HEK293T (cell line): ENCODE results near the gene ARHGDIB.

Experiments
- CTCF ChIA-PET: fragments of 350-600 bp; formaldehyde crosslinking; extraction: SDS; loops from one replicate; lab custom pipeline; 2021; ENCODE audit warnings: antibody characterized with exemption, inconsistent platforms; lab: Yijun Ruan, JAX
- POLR2A ChIA-PET: fragments of 350-600 bp; formaldehyde crosslinking; extraction: SDS; loops from one replicate; lab custom pipeline; 2020; ENCODE audit warnings: antibody characterized with exemption, inconsistent platforms; lab: Yijun Ruan, JAX
- DNase-seq: peaks from one replicate; pipeline ENCODE4 v3.0.0; 2012; ENCODE audit warnings: mixed read lengths; ENCODE audit errors: extremely low spot score
- ARNT ChIP-seq: fragments of 450-650 bp; IDR thresholded peaks from 2 replicates; pipeline ENCODE4 v1.6.1; 2017; ENCODE audit warnings: mild to moderate bottlenecking
- BHLHE40 ChIP-seq: fragments of 450-650 bp; IDR thresholded peaks from 2 replicates; pipeline ENCODE4 v1.6.1; 2016; ENCODE audit warnings: mild to moderate bottlenecking, moderate library complexity, borderline replicate concordance
- CTBP1 ChIP-seq: fragments of 450-650 bp; IDR thresholded peaks from 2 replicates; pipeline ENCODE4 v1.6.1; 2016; ENCODE audit warnings: borderline replicate concordance
- ELF4 ChIP-seq: fragments of 450-650 bp; IDR thresholded peaks from 2 replicates; pipeline ENCODE4 v1.6.1; 2017; ENCODE audit warnings: antibody characterized with exemption
- FOXA1 ChIP-seq: fragments of 450-650 bp; IDR thresholded peaks from 2 replicates; pipeline ENCODE4 v1.6.1; 2016; ENCODE audit warnings: mild to moderate bottlenecking
- FOXK2 ChIP-seq: fragments of 450-650 bp; IDR thresholded peaks from 2 replicates; pipeline ENCODE4 v1.6.1; 2016; ENCODE audit warnings: mild to moderate bottlenecking
- FOXM1 ChIP-seq: fragments of 450-650 bp; IDR thresholded peaks from 2 replicates; pipeline ENCODE4 v1.6.1; 2017; ENCODE audit warnings: mild to moderate bottlenecking, borderline replicate concordance
- HDGF ChIP-seq: fragments of 450-650 bp; IDR thresholded peaks from 2 replicates; pipeline ENCODE4 v1.6.1; 2017; ENCODE audit warnings: antibody characterized with exemption, borderline replicate concordance
- L3MBTL2 ChIP-seq: fragments of 450-650 bp; conservative IDR thresholded peaks from 2 replicates; pipeline ENCODE4 v1.6.1; 2016; ENCODE audit warnings: mild to moderate bottlenecking
- LEF1 ChIP-seq: fragments of 450-650 bp; IDR thresholded peaks from 2 replicates; pipeline ENCODE4 v1.6.1; 2017; ENCODE audit warnings: mild to moderate bottlenecking, borderline replicate concordance
- NFRKB ChIP-seq: fragments of 450-650 bp; IDR thresholded peaks from 2 replicates; pipeline ENCODE4 v1.6.1; 2016; ENCODE audit warnings: mild to moderate bottlenecking, moderate library complexity
- SP1 ChIP-seq: fragments of 450-650 bp; IDR thresholded peaks from 2 replicates; pipeline ENCODE4 v1.6.1; 2017
- SUZ12 ChIP-seq: fragments of 450-650 bp; IDR thresholded peaks from 2 replicates; pipeline ENCODE4 v1.6.1; 2016; ENCODE audit warnings: mild to moderate bottlenecking
- TARDBP ChIP-seq: fragments of 450-650 bp; IDR thresholded peaks from 2 replicates; pipeline ENCODE4 v1.6.1; 2016
- ZNF384 ChIP-seq: fragments of 450-650 bp; IDR thresholded peaks from 2 replicates; pipeline ENCODE4 v1.6.1; 2016
- TF ChIP-seq, protein P1 (sequence below): fragments of 450-650 bp; IDR thresholded peaks from 2 replicates; pipeline ENCODE4 v1.6.1; 2016

Gene ARHGDIB

GRCh38 chr12:14938301-14938700 is 23.1 kb downstream of the ARHGDIB start, which contains the start of gene ERP27:
Gene ERP27, minus strand, starts transcription at chr12:14938537. Its CDS starts 29 bp downstream, at chr12:14938508.
- TF ChIP-seq SP1 (no peak), FOXK2 (no peak), TARDBP (no peak), L3MBTL2 (no peak), ELF4 (no peak), FOXA1 (no peak), ZNF384 (no peak), LEF1 (no peak), ARNT (no peak), HDGF (no peak), SUZ12 (no peak), NFRKB (no peak), BHLHE40 (no peak), CTBP1 (no peak), FOXM1 (no peak)
- TF ChIP-seq, protein P1, sequence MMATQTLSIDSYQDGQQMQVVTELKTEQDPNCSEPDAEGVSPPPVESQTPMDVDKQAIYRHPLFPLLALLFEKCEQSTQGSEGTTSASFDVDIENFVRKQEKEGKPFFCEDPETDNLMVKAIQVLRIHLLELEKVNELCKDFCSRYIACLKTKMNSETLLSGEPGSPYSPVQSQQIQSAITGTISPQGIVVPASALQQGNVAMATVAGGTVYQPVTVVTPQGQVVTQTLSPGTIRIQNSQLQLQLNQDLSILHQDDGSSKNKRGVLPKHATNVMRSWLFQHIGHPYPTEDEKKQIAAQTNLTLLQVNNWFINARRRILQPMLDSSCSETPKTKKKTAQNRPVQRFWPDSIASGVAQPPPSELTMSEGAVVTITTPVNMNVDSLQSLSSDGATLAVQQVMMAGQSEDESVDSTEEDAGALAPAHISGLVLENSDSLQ = no peak
- DNase-seq = no peak
- POLR2A ChIA-PET = no interaction called here
- CTCF ChIA-PET = no interaction called here

GRCh38 chr12:14937689-14938088 is 23.7 kb downstream of the ARHGDIB start:
- ChIA-PET POLR2A (interaction anchor here (1.0 kb wide), 1 partner anchor 134 kb away, joined by 3 read pairs; the partner anchor contains the start of genes C12orf60 and WBP11), CTCF (no interaction called here)
- DNase-seq = peak; percentile 17
- TF ChIP-seq TARDBP (no peak), SP1 (no peak), ARNT (no peak), BHLHE40 (no peak), NFRKB (no peak), CTBP1 (no peak), FOXA1 (no peak), ELF4 (no peak), FOXM1 (no peak), HDGF (no peak), LEF1 (no peak), L3MBTL2 (no peak), ZNF384 (no peak), SUZ12 (no peak), FOXK2 (no peak)
- TF ChIP-seq, protein P1 = no peak

GRCh38 chr12:14937014-14937413 is 24.4 kb downstream of the ARHGDIB start:
- TF ChIP-seq L3MBTL2 (no peak), FOXA1 (no peak), TARDBP (no peak), ELF4 (no peak)
- POLR2A ChIA-PET = interaction anchor here (1.0 kb wide), 1 partner anchor 134 kb away, joined by 3 read pairs; the partner anchor contains the start of genes C12orf60 and WBP11
- CTCF ChIA-PET = no interaction called here
- no peak for DNase-seq

- DNase-seq = peak; percentile 25
- ChIA-PET CTCF (no interaction called here), POLR2A (no interaction called here)
- TF ChIP-seq BHLHE40 = no peak
- TF ChIP-seq, protein P1 = no peak
- TF ChIP-seq CTBP1 = no peak
- TF ChIP-seq SUZ12 = no peak
- no peak for TF ChIP-seq ZNF384
- TF ChIP-seq ARNT = no peak
- no peak for TF ChIP-seq L3MBTL2
- TF ChIP-seq FOXA1 = no peak
Observed at GRCh38 chr12:14936224-14936861, 25.1 kb downstream of the ARHGDIB start.

DNA sequence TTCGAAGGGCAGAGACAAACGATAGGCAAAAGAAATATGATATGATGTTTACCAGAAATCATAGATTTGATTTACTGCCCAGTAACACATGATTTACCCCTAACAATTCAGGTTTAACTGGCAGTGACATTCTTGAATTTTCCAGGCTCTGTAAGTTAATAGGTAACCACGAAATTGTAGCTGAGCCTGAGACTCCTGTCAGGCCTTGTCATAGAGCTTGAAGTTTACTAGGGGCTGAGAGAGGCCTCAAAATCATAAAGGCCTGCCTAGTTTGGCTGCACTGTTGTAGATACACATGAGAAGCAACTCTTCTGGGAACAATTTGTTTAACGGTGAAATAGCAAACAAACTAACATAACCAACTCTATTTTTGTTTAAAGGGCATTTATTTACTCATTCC is 26.4 kb downstream of the ARHGDIB start:
- no peak for TF ChIP-seq SUZ12
- no peak for TF ChIP-seq LEF1
- POLR2A ChIA-PET = no interaction called here
- DNase-seq = no peak
- CTCF ChIA-PET = no interaction called here

- TF ChIP-seq TARDBP = no peak
- TF ChIP-seq SP1 = no peak
- no peak for TF ChIP-seq LEF1
- TF ChIP-seq CTBP1 = no peak
- TF ChIP-seq FOXM1 = no peak
- no peak for TF ChIP-seq SUZ12
- TF ChIP-seq NFRKB = no peak
- no peak for TF ChIP-seq HDGF
- TF ChIP-seq ZNF384 = no peak
- TF ChIP-seq, protein P1 = no peak
- no peak for TF ChIP-seq FOXK2
- TF ChIP-seq FOXA1 = no peak
- no peak for TF ChIP-seq BHLHE40
- no peak for TF ChIP-seq ELF4
- TF ChIP-seq L3MBTL2 = no peak
- POLR2A ChIA-PET = no interaction called here
- DNase-seq = no peak
- CTCF ChIA-PET = no interaction called here
Observed at GRCh38 chr12:14934511-14934910, 26.9 kb downstream of the ARHGDIB start.
